ENCODE measurements around the gene SUPV3L1.

DNA sequence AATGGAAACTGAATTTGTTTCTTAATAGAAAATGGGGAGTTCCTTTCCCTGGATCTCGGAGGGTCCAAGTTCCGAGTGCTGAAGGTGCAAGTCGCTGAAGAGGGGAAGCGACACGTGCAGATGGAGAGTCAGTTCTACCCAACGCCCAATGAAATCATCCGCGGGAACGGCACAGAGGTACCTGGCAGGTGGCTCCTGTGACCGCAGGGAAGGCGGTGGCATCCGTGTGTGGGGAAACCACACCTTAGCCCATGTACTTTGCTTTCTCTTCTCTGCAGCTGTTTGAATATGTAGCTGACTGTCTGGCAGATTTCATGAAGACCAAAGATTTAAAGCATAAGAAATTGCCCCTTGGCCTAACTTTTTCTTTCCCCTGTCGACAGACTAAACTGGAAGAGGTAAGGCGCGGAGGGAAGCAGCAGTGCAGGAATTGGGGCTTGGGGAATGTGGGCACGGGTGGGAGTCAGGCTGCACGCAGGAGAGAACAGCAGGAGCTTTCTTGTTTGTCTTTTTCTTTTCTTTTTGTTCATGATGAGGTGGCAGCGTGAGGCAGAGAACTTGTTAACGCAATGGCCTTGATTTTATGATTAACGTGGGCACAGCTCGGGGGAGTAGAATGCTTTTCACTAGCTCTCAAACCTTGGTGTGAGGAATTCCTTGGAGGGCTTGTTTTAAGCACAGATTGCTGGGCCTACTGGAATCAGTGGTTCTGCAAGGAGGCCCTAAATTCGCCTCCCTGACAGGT lies 52.9 kb downstream of the SUPV3L1 start:
- no peak for TF ChIP-seq POLR2A (IDR thresholded peaks at IDR 0.05)
- TF ChIP-seq, protein P1, sequence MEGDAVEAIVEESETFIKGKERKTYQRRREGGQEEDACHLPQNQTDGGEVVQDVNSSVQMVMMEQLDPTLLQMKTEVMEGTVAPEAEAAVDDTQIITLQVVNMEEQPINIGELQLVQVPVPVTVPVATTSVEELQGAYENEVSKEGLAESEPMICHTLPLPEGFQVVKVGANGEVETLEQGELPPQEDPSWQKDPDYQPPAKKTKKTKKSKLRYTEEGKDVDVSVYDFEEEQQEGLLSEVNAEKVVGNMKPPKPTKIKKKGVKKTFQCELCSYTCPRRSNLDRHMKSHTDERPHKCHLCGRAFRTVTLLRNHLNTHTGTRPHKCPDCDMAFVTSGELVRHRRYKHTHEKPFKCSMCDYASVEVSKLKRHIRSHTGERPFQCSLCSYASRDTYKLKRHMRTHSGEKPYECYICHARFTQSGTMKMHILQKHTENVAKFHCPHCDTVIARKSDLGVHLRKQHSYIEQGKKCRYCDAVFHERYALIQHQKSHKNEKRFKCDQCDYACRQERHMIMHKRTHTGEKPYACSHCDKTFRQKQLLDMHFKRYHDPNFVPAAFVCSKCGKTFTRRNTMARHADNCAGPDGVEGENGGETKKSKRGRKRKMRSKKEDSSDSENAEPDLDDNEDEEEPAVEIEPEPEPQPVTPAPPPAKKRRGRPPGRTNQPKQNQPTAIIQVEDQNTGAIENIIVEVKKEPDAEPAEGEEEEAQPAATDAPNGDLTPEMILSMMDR (IDR thresholded peaks at IDR 0.05), result no peak
- no peak for TF ChIP-seq POLR2AphosphoS5 (IDR thresholded peaks at IDR 0.05)

Data from breast epithelium (tissue), 3 donors.